ENCODE data around the gene BCL10.

The BCL10 gene

GRCh38 chr1:85276215-85276977, at the start of gene BCL10:
Gene BCL10 (minus strand): TSS chr1:85276632. CDS start chr1:85276352, 280 bp downstream.
- H3K4me3 ChIP-seq (replicated peaks; ENCODE audit: low read depth, low read length), result peak within 1 kb of the TSS; percentile 78
- TF ChIP-seq, protein P1, sequence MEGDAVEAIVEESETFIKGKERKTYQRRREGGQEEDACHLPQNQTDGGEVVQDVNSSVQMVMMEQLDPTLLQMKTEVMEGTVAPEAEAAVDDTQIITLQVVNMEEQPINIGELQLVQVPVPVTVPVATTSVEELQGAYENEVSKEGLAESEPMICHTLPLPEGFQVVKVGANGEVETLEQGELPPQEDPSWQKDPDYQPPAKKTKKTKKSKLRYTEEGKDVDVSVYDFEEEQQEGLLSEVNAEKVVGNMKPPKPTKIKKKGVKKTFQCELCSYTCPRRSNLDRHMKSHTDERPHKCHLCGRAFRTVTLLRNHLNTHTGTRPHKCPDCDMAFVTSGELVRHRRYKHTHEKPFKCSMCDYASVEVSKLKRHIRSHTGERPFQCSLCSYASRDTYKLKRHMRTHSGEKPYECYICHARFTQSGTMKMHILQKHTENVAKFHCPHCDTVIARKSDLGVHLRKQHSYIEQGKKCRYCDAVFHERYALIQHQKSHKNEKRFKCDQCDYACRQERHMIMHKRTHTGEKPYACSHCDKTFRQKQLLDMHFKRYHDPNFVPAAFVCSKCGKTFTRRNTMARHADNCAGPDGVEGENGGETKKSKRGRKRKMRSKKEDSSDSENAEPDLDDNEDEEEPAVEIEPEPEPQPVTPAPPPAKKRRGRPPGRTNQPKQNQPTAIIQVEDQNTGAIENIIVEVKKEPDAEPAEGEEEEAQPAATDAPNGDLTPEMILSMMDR (IDR thresholded peaks at IDR 0.05; ENCODE audit: low read depth, low read length, missing control alignments), result no peak
- peak; percentile 89 for DNase-seq (ENCODE audit: extremely low read depth, low read depth)

DNA sequence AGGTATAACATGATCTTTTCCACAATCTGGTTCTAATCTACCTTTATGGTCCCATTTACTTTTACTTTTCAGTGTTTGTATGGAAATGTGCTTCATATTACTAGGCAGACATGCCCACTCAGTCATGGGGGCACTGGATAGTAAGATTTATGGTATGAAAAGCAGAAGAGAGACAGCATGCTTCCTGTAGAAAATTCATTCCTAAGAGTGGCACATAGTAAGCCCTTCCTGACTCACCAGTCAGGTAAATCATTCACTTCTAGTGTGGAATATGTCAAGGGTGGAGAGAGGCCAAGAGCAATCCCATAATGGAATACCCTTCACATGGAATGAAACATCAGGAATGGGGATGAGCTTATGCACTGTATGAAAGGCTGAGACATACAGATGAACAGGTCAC, 49.5 kb upstream of the BCL10 start:
- no peak for DNase-seq (ENCODE audit: extremely low read depth, low read depth)
- no peak overlapping the region for H3K4me3 ChIP-seq (replicated peaks; ENCODE audit: low read depth, low read length)
- TF ChIP-seq, protein P1 (IDR thresholded peaks at IDR 0.05; ENCODE audit: low read depth, low read length, missing control alignments), result no peak

- TF ChIP-seq, protein P1 (IDR thresholded peaks at IDR 0.05; ENCODE audit: low read depth, low read length, missing control alignments), result no peak
- DNase-seq (ENCODE audit: extremely low read depth, low read depth), result no peak
- H3K4me3 ChIP-seq (replicated peaks; ENCODE audit: low read depth, low read length), result no peak overlapping the region
These were observed 47.3 kb upstream of the BCL10 start for GRCh38 chr1:85323770-85324169.

- no peak for DNase-seq (ENCODE audit: extremely low read depth, low read depth)
- H3K4me3 ChIP-seq (replicated peaks; ENCODE audit: low read depth, low read length), result no peak overlapping the region
- TF ChIP-seq, protein P1 (IDR thresholded peaks at IDR 0.05; ENCODE audit: low read depth, low read length, missing control alignments), result no peak
These were observed 46.2 kb upstream of the BCL10 start for GRCh38 chr1:85322655-85323054.

DNA sequence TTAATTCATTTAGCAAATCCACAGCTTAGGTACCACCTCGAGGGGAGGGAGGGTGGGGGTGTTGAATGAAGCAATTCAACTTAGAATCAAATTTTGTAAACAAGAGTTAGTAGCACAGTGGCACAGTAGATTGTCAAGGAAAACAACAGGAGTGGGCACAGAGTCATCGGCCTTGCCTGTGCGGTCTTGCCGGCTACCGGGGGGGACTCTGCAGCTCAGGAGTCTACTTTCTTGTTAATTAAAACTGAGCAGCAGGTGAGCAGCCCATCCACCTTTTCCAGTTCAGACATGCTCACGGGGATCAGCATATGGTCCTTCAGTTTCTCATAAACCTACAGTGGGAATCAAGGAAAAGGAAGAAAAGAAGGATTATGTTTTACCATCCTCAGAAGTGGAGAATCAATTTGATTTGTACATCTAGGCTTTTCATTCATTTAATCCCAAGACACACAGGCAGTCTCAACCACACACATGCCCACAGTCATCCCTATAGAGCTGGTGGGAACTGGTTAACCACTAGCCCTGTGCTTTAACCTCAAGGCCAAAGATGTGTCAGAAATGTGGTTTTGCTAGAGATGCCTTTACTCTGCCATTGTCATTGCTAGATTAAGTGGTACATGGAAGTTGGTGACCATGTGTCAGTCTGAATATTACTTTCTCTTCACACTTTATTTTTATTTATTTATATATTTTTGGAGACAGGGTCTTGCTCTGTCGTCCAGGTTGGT, 45.0 kb upstream of the BCL10 start:
- H3K4me3 ChIP-seq (replicated peaks; ENCODE audit: low read depth, low read length), result no peak overlapping the region
- no peak for DNase-seq (ENCODE audit: extremely low read depth, low read depth)
- TF ChIP-seq, protein P1 (IDR thresholded peaks at IDR 0.05; ENCODE audit: low read depth, low read length, missing control alignments), result no peak

- H3K4me3 ChIP-seq (replicated peaks; ENCODE audit: low read depth, low read length), result no peak overlapping the region
- TF ChIP-seq, protein P1 (IDR thresholded peaks at IDR 0.05; ENCODE audit: low read depth, low read length, missing control alignments), result no peak
- DNase-seq (ENCODE audit: extremely low read depth, low read depth), result no peak
These were observed 44.1 kb upstream of the BCL10 start for GRCh38 chr1:85320371-85321131.
